Measurements from ENCODE around the gene MOB2. TPM values are rescaled to one million over a fixed set of nuclear protein-coding genes. Genes with fewer than 3 reads are reported as not detected.

The MOB2 gene
- total RNA-seq, 1 donor from 2014 or later, result 34.1 TPM

GRCh38 chr11:1455032-1455762 lies 31.4 kb downstream of the MOB2 start:
- Histone ChIP-seq H3K9me3 (no peaks in the 10 kb centered on the region), H3K27me3 (no peaks in the 10 kb centered on the region), H3K4me1 (peaks cover 26% of the 10 kb centered on the region), H3K27ac (no peak overlapping the region), H3K36me3 (no peaks in the 10 kb centered on the region), H3K4me3 (no peak overlapping the region)
- no peak for TF ChIP-seq CTCF (IDR thresholded peaks at IDR 0.05)
- no peak for TF ChIP-seq POLR2AphosphoS5 (IDR thresholded peaks at IDR 0.05; ENCODE audit: insufficient read depth in 1 of 2, low read depth in 1 of 2)
- TF ChIP-seq POLR2A (IDR thresholded peaks at IDR 0.05), result no peak
- intact Hi-C loops (cut with DNase I), result loop anchor here (5.0 kb wide), 1 partner anchor 62 kb away; no protein-coding TSS in a partner anchor
- no peak for DNase-seq (ENCODE audit: extremely low spot score in 2 of 2)

- no peak for DNase-seq (ENCODE audit: extremely low spot score in 2 of 2)
- H3K4me1 ChIP-seq, result peaks cover 20% of the 10 kb centered on the region
- no peaks in the 10 kb centered on the region for H3K27me3 ChIP-seq
- H3K4me3 ChIP-seq, result no peak overlapping the region
- TF ChIP-seq POLR2AphosphoS5 (IDR thresholded peaks at IDR 0.05; ENCODE audit: insufficient read depth in 1 of 2, low read depth in 1 of 2) (no peak), POLR2A (IDR thresholded peaks at IDR 0.05) (no peak), CTCF (IDR thresholded peaks at IDR 0.05) (no peak)
- H3K9me3 ChIP-seq, result no peaks in the 10 kb centered on the region
- no peak overlapping the region for H3K27ac ChIP-seq
- H3K36me3 ChIP-seq, result no peaks in the 10 kb centered on the region
- intact Hi-C loops (cut with DNase I), result no loop called here
Measured at GRCh38 chr11:1454576-1454975, 32.0 kb downstream of the MOB2 start.

- Histone ChIP-seq H3K9me3 (no peaks in the 10 kb centered on the region), H3K36me3 (no peaks in the 10 kb centered on the region), H3K27ac (no peak overlapping the region), H3K4me3 (no peak overlapping the region), H3K4me1 (peaks cover 10% of the 10 kb centered on the region), H3K27me3 (no peaks in the 10 kb centered on the region)
- no peak for DNase-seq (ENCODE audit: extremely low spot score in 2 of 2)
- no peak for TF ChIP-seq POLR2A (IDR thresholded peaks at IDR 0.05)
- peak in 1 of 2 donors; percentile 7 for TF ChIP-seq POLR2AphosphoS5 (IDR thresholded peaks at IDR 0.05; ENCODE audit: insufficient read depth in 1 of 2, low read depth in 1 of 2)
- peak in 1 of 3 experiments; percentile 21 for TF ChIP-seq CTCF (IDR thresholded peaks at IDR 0.05)
- intact Hi-C loops (cut with DNase I), result no loop called here
Measured at GRCh38 chr11:1453611-1454034, 33.0 kb downstream of the MOB2 start.

DNA sequence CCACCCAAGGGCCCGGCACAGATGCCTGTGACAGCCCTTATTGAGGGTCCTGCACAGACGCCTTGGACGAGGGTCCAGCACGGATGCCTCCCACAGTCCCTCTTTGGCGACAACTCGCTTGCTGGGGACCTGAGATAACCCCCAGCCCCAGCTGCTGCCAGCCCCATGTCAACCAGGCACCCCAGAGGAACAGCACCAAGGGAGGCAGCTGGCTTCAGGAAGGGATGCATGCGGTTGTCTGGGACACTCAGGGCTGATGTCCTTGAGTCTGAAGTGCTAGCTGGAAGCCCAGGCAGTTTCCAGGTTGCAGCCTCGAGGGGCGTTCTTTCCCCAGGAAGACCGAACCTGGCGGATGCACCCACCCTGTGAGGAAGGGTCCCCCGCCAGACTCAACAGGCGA lies 33.8 kb downstream of the MOB2 start:
- no peak overlapping the region for H3K27ac ChIP-seq
- H3K4me3 ChIP-seq, result no peak overlapping the region
- intact Hi-C loops (cut with DNase I), result no loop called here
- H3K4me1 ChIP-seq, result peaks cover 2% of the 10 kb centered on the region
- TF ChIP-seq POLR2AphosphoS5 (IDR thresholded peaks at IDR 0.05; ENCODE audit: insufficient read depth in 1 of 2, low read depth in 1 of 2), result no peak
- DNase-seq (ENCODE audit: extremely low spot score in 2 of 2), result no peak
- H3K36me3 ChIP-seq, result no peaks in the 10 kb centered on the region
- no peaks in the 10 kb centered on the region for H3K27me3 ChIP-seq
- no peaks in the 10 kb centered on the region for H3K9me3 ChIP-seq

- intact Hi-C loops (cut with DNase I), result no loop called here
- TF ChIP-seq POLR2A (IDR thresholded peaks at IDR 0.05) (no peak), CTCF (IDR thresholded peaks at IDR 0.05) (no peak), POLR2AphosphoS5 (IDR thresholded peaks at IDR 0.05; ENCODE audit: insufficient read depth in 1 of 2, low read depth in 1 of 2) (no peak)
- no peak overlapping the region for H3K27ac ChIP-seq
- no peaks in the 10 kb centered on the region for H3K4me1 ChIP-seq
- no peaks in the 10 kb centered on the region for H3K27me3 ChIP-seq
- H3K9me3 ChIP-seq, result no peaks in the 10 kb centered on the region
- no peaks in the 10 kb centered on the region for H3K36me3 ChIP-seq
- no peak overlapping the region for H3K4me3 ChIP-seq
- DNase-seq (ENCODE audit: extremely low spot score in 2 of 2), result no peak
Measured at GRCh38 chr11:1451781-1452470, 34.7 kb downstream of the MOB2 start.

Data from vagina (tissue), 2 donors.